Calu3 (cell line): ENCODE results near the gene AMT. TPM values are rescaled to one million over a fixed set of nuclear protein-coding genes. Genes with fewer than 3 reads are reported as not detected.

Experiments
- BruUV-seq: library from RNA; stranded (reverse); fragments of 400-500 nt; replicated peaks from 2 replicates; lab custom pipeline; 2021; lab: Mats Ljungman, UMichigan
- CTCF ChIA-PET: fragments of 300-600 bp; sonication (Branson Sonifier 250); formaldehyde crosslinking; loops from one replicate; lab custom pipeline; 2022; ENCODE audit warnings: antibody characterized with exemption; lab: Charles Lee
- DNase-seq: peaks from one replicate; pipeline ENCODE4 v3.0.0; 2022
- H3K27ac Mint-ChIP-seq: one replicate; pipeline ENCODE4 v1.8.0; 2022; ENCODE audit warnings: mixed read lengths; ENCODE audit not compliant: unreplicated experiment
- H3K27me3 Mint-ChIP-seq: one replicate; pipeline ENCODE4 v1.8.0; 2022; ENCODE audit warnings: mixed read lengths; ENCODE audit not compliant: unreplicated experiment
- H3K36me3 Mint-ChIP-seq: one replicate; pipeline ENCODE4 v1.8.0; 2022; ENCODE audit warnings: mild to moderate bottlenecking, moderate library complexity, mixed read lengths; ENCODE audit not compliant: insufficient read depth, unreplicated experiment
- H3K4me1 Mint-ChIP-seq: one replicate; pipeline ENCODE4 v1.8.0; 2022; ENCODE audit warnings: mild to moderate bottlenecking, low read depth, mixed read lengths; ENCODE audit not compliant: unreplicated experiment
- H3K4me3 Mint-ChIP-seq: one replicate; pipeline ENCODE4 v1.8.0; 2022; ENCODE audit warnings: mild to moderate bottlenecking, low read depth, moderate library complexity, mixed read lengths; ENCODE audit not compliant: unreplicated experiment
- H3K9me3 Mint-ChIP-seq: one replicate; pipeline ENCODE4 v1.8.0; 2022; ENCODE audit warnings: low read depth, mixed read lengths; ENCODE audit not compliant: unreplicated experiment
- CTCF ChIP-seq: fragments of 200-600 bp; IDR thresholded peaks from one replicate; pipeline ENCODE4 v1.8.0; 2022; ENCODE audit warnings: antibody characterized with exemption; ENCODE audit not compliant: unreplicated experiment
- intact Hi-C: fragments of 100-400 bp; cut with micrococcal nuclease; formaldehyde crosslinking; loops from one replicate; pipeline ENCODE4 v1.10.0; 2022; ENCODE audit not compliant: unreplicated experiment
- total RNA-seq: library from RNA; stranded (reverse); gene quantifications from 2 replicates; pipeline ENCODE4 v1.2.3, GENCODE V29; 2022

Gene AMT
- total RNA-seq, 1 experiment from 2014 or later: 9.7 TPM

GRCh38 chr3:49454898-49455681, 32.8 kb upstream of the AMT start:
- Mint-ChIP-seq H3K27ac (peak overlapping the region; percentile 47), H3K9me3 (no peaks in the 10 kb centered on the region), H3K4me3 (no peak overlapping the region), H3K27me3 (no peaks in the 10 kb centered on the region), H3K4me1 (peaks cover 17% of the 10 kb centered on the region), H3K36me3 (no peaks in the 10 kb centered on the region)
- DNase-seq: no peak
- no peak for TF ChIP-seq CTCF
- CTCF ChIA-PET: interaction anchor here (0.7 to 2.0 kb wide), 8 partner anchors 15 to 948 kb away, joined by 3 to 14 read pairs (median 4); partner anchors contain the start of gene USP4
- no TSS peak for BruUV-seq
- intact Hi-C loops: loop anchor here (2.0 kb wide), 1 partner anchor 216 kb away; no protein-coding TSS in a partner anchor

GRCh38 chr3:49454458-49454857, 32.2 kb upstream of the AMT start:
- peak; percentile 75 for DNase-seq
- no peaks in the 10 kb centered on the region for H3K9me3 Mint-ChIP-seq
- H3K36me3 Mint-ChIP-seq: no peaks in the 10 kb centered on the region
- CTCF ChIA-PET: interaction anchor here (0.5 to 2.0 kb wide), 13 partner anchors 11 to 947 kb away, joined by 3 to 14 read pairs (median 3); partner anchors contain the start of gene USP4
- BruUV-seq: no TSS peak
- H3K27ac Mint-ChIP-seq: no peak overlapping the region
- TF ChIP-seq CTCF: peak; percentile 24
- peaks cover 17% of the 10 kb centered on the region for H3K4me1 Mint-ChIP-seq
- no peak overlapping the region for H3K4me3 Mint-ChIP-seq
- intact Hi-C loops: loop anchor here (2.0 kb wide), 1 partner anchor 216 kb away; no protein-coding TSS in a partner anchor
- no peaks in the 10 kb centered on the region for H3K27me3 Mint-ChIP-seq

- Mint-ChIP-seq H3K9me3 (no peaks in the 10 kb centered on the region), H3K27me3 (no peaks in the 10 kb centered on the region), H3K36me3 (no peaks in the 10 kb centered on the region), H3K27ac (no peak overlapping the region), H3K4me3 (no peak overlapping the region), H3K4me1 (peaks cover 17% of the 10 kb centered on the region)
- CTCF ChIA-PET: interaction anchor here (0.7 kb wide), 1 partner anchor 349 kb away, joined by 3 read pairs; no protein-coding TSS in a partner anchor
- no TSS peak for BruUV-seq
- no peak for TF ChIP-seq CTCF
- intact Hi-C loops: loop anchor here (2.0 kb wide), 1 partner anchor 217 kb away; no protein-coding TSS in a partner anchor
- DNase-seq: no peak
Observed at GRCh38 chr3:49453621-49454020, 31.3 kb upstream of the AMT start.

- Mint-ChIP-seq H3K36me3 (no peaks in the 10 kb centered on the region), H3K27me3 (no peaks in the 10 kb centered on the region), H3K27ac (no peak overlapping the region), H3K4me1 (no peaks in the 10 kb centered on the region), H3K9me3 (no peaks in the 10 kb centered on the region), H3K4me3 (no peak overlapping the region)
- no peak for DNase-seq
- CTCF ChIA-PET: interaction anchor here (0.6 to 1.2 kb wide), 3 partner anchors 30 to 420 kb away, joined by 3 to 5 read pairs (median 4); no protein-coding TSS in a partner anchor
- no TSS peak for BruUV-seq
- TF ChIP-seq CTCF: no peak
- intact Hi-C loops: loop anchor here (10.0 kb wide), 1 partner anchor 271 kb away; the partner anchor contains the start of gene KLHDC8B
Observed at GRCh38 chr3:49445391-49445790, 23.1 kb upstream of the AMT start.
